ENCODE results near the gene USP40.

The USP40 gene

DNA sequence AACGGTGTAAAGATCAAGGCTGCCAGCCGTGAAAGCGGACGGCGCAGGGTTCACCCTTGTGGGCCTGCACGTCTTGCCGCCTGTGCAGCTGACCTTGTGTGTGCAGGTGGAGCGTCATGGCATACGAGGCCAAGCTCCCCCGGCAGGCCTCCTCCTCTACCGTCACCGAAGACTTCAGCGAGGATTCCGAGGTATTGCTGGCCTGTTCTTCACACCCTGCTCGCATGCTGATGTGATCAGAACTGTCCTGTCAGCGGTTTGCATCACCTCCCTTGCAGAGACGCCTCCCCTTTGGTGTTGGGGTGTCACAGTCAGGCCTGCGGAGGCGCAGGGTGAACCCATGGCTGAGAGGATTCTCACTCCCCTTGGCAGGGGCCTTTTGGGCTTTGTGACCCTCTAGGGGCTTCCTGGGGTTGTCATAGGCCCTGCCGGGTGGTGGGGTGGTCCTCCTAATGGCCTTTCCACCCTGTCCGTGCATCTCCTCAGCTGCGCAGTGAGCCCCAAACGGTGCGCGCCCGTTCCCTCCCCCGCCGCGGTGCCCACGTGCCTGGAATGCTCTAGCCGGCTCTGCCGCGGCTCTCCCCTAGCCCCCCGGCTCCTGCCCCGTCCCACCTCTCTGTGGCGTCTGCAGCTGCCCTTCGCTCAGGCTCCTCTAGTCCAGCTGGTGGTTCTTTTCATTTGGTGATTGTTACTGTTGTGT is 119.8 kb downstream of the USP40 start:
- DNase-seq (ENCODE audit: extremely low read depth in 1 of 2, low read depth in 1 of 2): no peak

DNA sequence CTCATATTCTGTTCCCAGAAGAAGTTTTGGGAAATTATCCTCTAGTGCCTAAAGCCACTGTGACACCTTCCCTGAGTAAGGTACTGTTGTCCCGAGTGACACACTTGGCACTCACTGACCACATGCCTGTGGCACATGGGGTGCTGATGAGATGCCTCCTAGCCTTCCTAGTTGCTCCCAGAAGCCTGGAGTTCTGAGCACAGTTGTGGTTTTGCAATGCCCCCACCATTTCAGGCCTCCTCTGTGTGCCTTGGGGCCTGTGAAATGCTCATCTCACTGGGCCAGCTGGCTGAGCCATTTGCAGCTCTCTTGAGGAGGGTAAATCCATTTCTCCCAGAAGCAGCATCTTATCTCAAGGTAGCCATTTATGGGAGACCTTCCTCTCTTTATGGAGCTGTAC is 120.5 kb downstream of the USP40 start:
- DNase-seq (ENCODE audit: extremely low read depth in 1 of 2, low read depth in 1 of 2): no peak

DNA sequence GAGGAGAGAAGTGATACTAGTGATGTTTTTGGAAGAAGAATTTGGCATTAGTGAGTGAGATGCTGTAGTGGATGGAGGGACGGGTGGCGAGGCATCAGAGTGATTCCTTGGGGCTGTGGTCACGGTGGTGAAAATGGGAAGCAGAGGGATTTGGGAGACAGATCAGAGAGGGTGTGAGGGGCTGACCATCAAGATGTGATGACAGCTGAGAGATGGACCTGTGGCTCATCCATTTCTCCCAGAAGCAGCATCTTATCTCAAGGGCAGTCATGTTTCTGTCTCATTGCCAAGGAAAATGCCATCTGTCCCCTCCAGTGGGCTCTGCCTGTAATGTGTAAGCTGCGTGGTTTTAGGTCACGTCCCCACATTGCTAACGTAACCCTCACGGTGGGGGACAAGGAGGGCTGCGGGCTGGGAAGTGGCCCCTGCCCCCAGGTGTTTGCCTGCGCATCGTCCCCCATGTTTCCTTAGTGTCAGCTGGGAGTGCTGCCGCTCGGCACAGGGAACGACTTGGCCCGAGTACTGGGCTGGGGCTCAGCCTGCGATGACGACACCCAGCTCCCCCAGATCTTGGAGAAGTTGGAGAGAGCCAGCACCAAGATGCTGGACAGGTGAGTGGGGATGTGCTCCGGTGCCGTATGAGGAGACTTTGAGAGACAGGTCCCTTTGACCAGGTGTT is 121.3 kb downstream of the USP40 start:
- DNase-seq (ENCODE audit: extremely low read depth in 1 of 2, low read depth in 1 of 2): no peak

DNA sequence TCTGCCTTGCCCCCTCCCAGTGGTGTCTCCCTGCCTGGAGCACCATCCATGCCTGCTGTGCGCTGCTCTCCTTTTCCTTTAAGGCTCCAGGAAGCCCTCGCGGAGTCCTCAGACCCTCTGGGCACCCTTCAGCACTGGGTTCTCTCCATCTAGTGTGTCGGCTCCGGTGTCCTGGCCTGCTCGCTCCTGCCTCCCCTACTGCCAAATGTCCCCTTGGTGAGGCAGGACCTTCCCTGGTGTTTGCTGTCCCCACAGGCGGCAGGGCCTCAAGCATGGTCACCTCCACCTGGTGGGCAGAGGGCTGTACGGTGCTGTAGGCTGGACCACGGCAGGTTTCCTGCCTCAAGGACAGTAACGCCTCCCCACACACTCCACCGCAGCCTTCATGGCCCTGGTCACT is 122.1 kb downstream of the USP40 start:
- DNase-seq (ENCODE audit: extremely low read depth in 1 of 2, low read depth in 1 of 2): no peak

DNA sequence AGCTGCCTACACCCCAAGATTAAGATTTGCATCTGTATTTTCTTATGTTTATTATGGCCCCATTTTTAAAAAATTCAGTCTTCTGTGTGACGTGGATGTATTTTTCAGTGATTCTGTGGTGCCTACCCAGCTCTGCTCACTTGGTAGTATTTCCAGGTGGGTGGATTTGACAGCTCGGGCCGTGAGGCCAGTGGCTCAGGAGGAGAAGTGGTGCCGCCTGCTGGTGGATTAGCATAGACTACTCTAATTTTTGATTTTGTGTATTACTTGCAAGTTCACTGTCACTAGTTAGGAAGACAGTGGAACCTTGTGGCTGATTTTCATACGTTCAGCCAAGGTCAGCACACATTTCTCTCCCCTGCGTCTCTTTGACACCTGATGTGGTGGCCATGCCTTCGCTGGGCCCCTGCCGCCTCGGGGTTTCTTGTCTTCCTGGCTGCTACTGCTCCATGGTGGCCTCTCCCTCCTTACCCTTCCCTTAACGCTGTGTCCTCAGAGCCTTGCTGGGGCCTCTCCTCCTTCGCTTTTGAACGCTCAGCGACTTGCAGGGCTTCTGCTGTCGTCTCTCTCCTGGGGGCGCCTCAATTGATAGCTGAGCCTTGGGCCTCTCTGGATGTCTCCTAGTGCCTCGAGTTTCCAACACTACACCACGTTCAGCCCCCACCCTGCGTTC is 122.9 kb downstream of the USP40 start:
- DNase-seq (ENCODE audit: extremely low read depth in 1 of 2, low read depth in 1 of 2): peak; percentile 39 to 71

DNA sequence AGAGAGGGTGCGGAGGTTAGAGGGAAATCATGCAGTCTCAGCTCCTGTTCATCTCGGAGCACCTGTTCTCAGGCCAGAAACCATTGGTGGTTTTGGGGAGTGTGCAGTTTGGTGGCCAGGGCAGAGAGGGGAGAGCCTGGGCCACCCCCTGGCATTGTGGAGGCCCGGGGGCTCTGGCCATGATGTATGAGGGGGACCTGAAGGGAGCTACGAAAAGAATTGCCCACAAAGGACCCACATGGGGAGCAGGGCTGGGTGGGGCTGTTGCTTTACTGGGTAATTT is 124.6 kb downstream of the USP40 start:
- DNase-seq (ENCODE audit: extremely low read depth in 1 of 2, low read depth in 1 of 2): no peak

DNA sequence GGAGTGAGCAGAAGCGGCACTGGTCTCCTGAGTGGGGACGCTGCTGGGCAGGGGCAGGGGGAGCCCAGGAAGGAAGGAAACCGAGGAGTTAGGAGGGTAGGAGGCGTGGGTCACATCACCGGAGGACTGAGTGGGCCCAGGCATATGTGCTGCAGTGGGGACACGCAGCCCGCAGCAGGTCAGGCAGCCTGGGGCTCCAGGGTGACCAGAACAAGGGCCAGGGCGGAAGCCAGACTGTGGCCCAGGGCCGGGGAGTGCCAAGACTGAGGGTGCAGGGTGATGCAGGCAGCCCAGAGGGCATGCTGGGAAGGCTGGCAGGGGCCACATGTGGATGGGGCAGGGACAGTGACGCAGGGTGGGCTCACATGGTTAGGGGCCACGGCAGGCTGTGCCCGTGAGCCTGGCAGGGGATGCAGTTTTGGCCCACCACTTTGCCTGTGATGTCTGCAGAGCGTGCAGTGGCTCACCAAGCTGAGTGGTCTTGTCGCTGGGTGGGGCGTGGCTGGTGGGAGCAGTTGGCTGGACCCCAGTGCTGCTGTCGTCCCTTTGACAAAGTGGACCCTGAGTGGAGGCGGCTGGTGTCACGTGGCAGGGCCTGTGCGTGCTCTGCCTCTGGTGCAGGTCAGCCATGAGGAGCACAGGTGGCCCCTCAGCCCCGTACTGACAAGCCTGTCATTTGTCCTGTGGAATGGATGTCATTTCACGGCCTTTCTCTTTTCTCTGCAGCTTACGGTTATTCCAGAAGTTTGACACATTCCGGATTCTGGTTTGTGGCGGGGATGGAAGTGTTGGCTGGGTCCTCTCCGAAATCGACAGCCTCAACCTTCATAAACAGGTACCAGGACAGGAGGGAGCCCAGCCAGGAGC is 125.2 kb downstream of the USP40 start:
- no peak for DNase-seq (ENCODE audit: extremely low read depth in 1 of 2, low read depth in 1 of 2)

DNA sequence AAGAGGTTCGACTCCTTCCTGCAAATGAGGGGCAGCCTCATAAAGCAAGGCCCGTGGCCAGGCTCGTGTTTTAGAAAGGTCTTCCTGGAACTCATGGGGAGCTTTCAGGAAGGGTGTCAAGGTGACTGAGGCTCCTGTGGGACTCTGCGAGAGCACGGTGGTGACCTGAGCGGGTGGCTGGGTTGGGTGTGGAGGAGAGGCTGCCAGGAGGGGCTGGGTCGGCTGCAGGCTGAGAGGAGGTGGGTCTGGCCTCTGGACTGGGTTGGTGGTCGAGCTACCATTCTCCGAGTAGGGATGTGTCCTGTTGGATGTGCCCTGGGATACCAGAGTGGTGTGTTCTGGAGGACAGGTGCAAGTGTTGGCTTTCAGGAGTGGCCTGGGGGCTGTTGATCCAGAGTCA is 125.9 kb downstream of the USP40 start:
- no peak for DNase-seq (ENCODE audit: extremely low read depth in 1 of 2, low read depth in 1 of 2)

DNA sequence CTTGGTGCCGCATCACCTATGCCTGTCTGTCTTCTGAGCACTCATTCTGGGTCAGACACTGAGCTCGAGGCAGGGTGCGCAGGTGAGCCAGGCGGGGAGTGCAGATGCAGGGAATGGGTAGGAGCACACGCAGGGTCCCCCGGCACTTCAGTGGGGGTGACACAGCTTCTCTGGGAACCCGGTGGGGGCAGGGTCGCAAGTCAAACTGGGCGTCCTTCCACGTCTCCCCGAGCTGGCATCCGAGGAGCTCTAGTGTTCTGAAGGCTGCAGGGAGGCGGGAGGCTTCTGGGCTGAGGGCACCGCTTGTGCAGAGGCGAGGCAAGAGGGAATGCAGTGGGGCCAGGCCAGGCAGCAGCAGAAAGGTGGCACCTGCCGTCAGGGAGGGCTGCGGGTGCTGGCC is 126.3 kb downstream of the USP40 start:
- no peak for DNase-seq (ENCODE audit: extremely low read depth in 1 of 2, low read depth in 1 of 2)

DNA sequence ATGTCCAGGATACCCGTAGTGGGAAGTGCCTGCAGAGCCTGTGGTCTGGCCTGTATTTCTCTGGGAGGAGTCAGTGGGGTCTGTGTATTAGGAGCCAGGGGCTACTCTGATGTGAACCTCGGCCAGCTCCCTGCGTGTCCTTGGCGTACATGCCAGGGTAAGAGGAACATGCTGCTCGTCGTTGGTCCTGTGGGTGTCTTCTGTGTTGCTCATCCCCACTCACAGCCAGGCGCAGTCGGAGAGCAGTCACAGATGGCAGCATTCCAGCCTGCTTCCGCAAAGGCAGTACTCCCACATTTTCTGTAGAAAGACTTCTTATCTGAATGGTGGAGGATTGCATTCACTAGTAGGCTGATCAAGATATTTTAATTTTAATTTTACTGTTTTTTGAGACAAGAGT is 127.4 kb downstream of the USP40 start:
- no peak for DNase-seq (ENCODE audit: extremely low read depth in 1 of 2, low read depth in 1 of 2)

DNA sequence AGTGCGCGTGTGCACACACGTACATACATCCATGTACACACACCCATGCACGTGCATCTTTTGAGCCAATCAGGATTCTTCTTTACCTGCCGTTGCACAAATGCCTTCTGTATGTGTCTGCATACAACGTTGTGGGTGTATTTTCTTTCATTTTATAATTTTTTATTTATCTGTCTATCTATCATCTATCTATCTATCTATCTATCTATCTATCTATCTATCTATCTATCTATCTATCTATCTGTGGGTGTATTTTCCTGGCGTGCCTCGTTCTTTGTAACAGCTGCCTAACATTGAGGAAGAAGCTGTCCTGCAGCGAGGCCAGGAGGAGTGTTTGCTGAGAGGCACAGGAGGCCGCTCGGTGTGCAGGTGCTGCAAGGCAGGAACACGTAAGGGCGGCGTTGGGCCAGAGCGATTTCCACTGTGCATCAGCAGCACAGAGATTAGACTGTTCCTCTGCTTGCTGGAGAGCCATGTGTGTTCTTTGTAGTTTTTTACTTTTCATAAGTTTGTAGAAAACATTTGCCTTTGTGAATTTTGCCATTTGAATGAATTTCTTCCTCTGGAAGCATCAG is 127.9 kb downstream of the USP40 start:
- no peak for DNase-seq (ENCODE audit: extremely low read depth in 1 of 2, low read depth in 1 of 2)

DNA sequence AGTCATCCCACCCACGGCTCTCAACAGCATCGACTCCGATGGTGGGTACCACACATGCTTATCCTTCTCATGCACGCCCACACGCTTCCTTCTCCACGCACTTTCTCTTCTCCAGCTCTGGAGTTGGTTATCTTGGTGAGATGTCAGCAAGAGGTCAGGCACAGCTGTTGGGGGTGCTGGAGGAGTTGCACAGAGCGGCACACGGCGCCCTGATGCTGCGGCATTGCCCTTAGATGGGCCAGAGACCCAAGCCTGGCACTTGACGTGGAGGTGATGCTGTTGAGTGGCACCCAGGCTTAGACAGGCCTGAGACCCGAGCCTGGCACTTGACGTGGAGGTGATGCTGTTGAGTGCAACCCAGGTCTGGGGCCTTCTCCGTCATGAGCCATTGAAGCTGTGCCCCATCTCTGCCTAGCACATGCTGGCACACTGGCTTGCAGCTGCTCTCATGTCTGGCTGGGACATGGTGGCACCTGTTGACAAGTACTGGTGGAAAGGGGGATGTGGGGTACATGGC is 129.1 kb downstream of the USP40 start:
- no peak for DNase-seq (ENCODE audit: extremely low read depth in 1 of 2, low read depth in 1 of 2)

DNA sequence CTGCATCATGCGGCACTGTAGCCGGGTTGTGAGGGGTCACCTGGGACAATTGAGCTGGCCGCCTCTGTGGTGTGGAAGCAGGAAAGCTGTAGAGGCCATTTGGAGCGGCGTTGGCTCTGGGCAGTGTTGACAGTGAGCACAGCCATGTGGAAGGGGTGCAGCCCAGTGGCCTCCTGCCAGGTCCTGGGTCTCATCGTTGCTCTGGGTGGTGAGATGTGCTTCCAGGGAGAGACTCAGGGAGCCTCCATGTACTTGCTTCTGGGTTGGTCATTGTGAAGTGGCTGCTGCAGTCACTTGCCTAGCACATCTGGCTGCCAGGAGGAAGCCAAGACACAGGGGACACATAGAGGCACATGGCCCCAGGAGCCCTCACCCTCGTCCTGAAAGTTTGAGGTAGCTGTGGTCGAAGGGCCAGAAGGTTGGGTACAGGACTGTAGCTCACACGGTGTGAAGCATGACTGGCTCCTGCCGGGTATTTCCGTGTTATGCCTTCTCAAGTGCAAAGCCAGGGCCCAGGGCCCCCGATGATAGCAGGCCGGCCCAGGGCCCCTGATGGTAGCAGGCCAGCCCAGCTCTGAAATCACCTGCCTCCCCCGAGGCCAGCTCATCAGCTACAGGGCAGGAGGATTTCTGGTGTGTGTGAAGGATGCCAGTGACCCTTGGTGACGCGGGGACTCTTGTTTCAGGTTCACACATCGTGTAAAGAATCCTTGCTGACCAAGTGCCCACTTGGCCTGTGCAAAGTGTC is 129.7 kb downstream of the USP40 start:
- DNase-seq (ENCODE audit: extremely low read depth in 1 of 2, low read depth in 1 of 2): no peak

DNA sequence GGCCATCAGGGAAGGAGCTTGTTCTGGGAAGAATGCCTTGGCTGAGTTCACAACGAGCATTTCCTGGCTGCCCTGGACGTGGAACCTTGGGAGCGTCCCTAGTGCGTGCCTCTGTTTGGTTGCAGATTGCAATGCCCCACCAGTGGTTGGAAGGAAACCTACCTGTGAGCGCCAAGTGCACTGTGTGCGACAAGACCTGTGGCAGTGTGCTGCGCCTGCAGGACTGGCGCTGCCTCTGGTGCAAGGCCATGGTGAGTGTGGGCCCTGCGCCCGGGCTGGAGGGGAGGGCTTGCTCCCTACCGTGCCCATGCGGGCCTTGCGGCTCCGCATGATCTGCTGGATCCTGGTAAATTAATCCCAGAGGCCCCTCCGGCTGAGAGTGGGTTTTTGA is 130.4 kb downstream of the USP40 start:
- no peak for DNase-seq (ENCODE audit: extremely low read depth in 1 of 2, low read depth in 1 of 2)

DNA sequence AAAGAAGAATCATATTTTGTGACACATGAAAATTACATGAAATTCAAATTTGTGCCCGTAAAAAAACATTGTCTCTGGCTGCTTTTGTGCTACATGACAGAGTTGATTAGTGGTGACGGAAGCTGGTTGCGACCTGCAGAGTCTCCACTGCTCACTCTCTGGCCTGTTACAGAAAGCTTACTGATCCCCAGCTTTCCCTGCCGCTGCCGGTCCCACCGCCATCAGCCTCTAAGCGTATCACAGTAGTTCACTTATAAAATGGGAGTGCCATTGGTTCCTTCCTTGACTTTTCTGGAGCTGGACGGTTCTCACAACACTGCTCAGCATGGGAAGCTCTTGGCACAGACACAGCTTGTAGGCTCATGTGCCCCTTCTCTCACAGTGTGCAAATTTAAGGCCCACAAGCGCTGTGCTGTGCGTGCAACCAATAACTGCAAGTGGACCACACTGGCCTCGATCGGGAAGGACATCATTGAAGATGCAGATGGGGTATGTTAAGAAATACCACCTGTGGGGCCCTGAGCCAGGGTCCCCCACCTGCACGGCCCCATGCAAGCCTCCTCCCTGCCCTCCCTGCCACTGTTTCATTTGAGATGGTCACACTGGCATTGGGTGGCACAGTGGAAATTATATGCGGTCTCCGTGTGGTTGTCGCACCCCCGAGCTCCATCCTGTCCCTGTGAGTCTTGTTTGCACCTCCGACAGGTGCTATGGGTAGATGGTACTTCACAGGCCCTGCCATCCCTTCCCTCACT is 131.0 kb downstream of the USP40 start:
- DNase-seq (ENCODE audit: extremely low read depth in 1 of 2, low read depth in 1 of 2): no peak

DNA sequence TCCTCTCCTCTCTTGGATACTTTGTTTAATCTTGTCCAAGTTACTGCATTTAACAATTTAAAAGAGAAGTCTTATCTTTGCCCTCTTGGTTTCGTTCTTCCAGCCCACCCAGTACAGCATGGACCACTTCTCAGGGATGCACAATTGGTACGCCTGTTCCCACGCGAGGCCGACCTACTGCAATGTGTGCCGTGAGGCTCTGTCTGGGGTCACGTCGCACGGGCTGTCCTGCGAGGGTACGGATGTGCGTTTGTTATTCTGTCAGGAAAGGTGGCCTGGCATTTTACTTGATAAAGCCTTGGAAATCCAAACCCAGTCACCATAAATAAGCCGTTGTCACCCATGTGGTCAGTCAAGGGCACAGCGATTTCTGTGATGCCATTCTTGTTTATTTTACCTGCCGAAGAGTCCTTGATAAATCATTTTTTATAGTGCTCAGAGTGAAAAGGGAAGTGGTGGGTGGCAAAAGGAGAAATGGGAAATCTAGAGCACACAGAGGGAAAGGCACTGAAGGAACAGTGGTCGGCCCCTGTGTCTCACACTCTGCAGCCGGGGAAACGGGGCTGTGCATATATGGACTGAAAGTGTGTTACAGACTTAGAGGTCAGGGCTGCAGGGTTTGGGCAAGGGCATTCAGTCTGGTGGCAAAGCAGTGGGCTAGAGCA is 131.8 kb downstream of the USP40 start:
- DNase-seq (ENCODE audit: extremely low read depth in 1 of 2, low read depth in 1 of 2): no peak

DNA sequence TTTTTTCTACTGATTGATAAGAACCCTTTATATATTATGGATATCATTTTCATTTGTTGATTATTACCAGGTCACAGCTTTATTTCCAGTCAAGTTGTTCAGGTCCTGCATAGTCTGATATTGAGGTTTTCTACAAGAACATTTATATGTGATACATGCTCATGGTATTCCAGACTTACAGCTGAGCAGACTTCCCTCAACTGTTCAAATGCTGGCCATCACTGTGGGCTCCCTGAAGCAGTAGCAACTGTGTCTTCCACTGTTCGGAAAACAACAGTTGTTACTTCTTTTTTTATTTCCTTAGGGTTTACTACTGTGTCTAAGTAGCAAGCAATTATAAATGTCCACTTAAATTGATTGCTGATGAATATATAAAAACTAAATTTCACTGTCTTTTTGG is 132.8 kb downstream of the USP40 start:
- no peak for DNase-seq (ENCODE audit: extremely low read depth in 1 of 2, low read depth in 1 of 2)

DNA sequence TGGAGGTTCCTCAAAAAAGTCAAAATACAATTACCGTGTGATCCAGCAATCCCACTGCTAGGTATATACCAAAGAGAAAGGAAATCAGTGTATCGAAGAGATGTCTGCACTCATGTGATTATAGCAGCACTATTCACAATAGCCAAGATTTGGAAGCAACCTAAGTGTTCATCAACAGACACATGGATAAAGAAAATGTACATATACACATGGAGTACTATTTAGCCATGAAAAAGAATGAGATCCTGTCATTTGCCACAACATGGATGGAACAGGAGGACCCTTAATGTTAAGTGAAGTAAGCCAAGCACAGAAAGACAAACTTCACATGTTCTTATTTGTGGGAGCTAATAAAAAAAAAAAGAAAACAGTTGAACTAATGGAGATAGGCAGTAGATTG is 133.6 kb downstream of the USP40 start:
- DNase-seq (ENCODE audit: extremely low read depth in 1 of 2, low read depth in 1 of 2): no peak

DNA sequence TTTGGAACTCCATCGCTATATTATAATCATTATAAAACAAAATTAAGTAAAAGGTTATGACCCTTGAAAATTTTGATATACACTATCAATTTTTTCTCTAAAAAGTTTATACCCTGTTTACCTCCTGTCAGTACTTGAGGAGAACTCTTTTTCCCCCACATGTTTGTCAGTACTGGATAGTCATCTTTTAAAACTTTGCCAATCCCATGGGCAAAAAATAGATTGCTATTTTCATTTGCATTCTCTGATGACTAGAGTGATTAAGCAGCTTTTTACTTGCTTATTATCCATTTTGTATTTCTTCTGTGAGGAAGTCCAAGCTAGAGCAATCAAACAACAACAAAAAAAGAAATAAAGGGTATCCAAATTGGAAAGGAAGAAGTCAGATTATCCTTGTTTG is 135.9 kb downstream of the USP40 start:
- no peak for DNase-seq (ENCODE audit: extremely low read depth in 1 of 2, low read depth in 1 of 2)
